Stimulated activated CD4-positive, alpha-beta T cell treated with anti-CD3 and anti-CD28 coated beads, Interleukin-2, amount 100 ng/mL, for 24 hours (primary cell): ENCODE measurements around the gene TNFSF15.

ENCODE experiments used
- DNase-seq, 2 donors: peaks; one replicate each; pipeline ENCODE4 v3.0.0-alpha.2; 2020

Gene TNFSF15

DNA sequence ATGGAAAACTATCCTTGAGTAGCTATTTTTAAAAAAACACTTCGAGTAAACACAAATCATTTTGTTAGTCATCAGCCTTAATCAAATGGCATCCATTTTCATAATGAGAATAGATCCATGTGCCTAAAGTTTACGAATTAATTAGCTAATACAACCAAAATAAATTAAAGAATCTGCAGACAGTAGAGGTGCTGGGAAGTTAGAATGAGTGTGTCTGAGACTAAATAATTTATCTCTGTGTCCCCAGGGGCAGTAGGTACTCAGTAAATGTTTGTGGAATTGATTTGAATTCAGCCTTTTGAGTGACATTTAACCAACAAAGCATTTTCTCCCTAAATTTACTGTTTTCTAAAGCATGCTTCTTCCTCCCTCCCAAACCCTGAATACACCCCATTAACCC lies 18.6 kb downstream of the TNFSF15 start:
- no peak for DNase-seq

DNA sequence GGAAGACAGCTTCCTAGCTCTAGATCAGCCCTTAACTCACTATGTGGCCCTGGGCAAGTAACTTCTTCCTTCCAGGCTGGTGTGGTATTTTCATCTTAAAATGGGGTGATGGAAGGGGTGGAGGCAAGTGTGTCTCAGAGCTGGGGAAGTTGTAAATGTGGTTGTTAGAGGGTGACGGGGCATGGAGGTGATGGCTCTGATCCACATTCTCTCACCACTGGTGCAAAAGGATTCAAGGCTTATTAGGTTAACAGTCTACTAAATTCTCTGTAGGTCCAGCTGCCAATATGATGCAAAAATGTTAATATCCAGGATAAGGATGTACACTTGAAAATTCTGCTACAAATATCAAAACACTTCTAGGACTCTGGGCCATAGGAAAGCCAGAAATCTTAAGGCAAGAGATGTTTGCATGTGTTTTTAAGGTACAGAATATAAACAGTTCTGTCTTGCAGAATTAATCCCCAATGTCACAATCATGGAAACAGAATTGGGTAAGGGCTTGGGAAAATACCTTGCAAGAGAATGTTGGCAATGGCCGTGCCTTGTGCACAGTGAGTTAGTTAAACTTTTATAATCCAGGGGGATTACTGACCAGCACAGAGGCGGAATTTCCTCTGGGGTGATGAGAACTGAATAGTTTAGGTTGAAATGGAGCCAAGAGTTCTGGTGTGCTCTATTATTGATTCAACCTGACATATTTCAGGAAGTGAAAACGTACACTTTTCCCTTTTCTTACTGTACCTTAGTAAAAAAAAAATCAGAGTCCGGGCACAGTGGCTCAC lies 19.8 kb downstream of the TNFSF15 start:
- DNase-seq: no peak

DNA sequence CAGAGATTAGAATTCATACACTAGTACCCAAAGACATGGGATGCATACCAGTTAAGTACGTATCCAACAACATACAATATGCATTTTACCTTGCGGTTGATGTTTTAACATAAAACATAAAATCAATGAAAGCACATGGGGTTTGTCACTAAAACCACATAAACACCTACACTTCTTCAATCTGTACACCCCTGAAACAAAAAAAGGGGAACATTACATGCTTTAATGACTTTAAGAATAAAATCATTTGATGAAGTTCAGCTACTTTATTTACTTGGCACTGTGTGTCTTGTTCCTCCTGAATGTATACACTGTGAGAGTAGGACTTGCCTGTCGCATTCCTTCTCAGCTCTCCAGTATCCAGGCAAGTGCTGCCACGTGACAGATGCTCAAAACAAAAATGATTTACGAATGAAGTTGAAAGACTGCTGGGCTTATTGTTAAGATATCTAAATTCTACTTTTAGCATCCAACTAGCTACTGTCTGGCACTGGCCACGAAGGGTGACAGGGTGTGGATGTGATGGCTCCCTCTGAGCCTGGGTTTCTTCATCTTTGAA lies 21.0 kb downstream of the TNFSF15 start:
- no peak for DNase-seq

DNA sequence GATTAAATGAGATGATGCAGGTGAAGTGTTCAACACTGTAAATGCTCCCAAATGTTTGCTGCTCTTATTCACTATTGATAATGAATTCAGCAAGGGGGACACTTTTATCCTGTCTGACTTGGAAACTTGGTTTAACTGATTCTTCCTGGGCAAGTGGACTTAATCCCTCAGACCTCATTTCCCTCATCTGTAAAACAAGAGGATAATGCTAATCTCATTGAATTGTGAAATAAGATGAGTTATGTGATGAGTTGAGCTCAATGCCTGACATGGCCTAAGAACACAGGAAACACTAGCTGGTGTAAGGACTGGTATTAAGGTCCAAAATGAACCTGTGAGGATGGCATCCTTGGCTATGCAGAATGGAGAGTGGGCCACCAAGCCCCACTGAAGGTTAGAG lies 23.3 kb downstream of the TNFSF15 start:
- no peak for DNase-seq

DNA sequence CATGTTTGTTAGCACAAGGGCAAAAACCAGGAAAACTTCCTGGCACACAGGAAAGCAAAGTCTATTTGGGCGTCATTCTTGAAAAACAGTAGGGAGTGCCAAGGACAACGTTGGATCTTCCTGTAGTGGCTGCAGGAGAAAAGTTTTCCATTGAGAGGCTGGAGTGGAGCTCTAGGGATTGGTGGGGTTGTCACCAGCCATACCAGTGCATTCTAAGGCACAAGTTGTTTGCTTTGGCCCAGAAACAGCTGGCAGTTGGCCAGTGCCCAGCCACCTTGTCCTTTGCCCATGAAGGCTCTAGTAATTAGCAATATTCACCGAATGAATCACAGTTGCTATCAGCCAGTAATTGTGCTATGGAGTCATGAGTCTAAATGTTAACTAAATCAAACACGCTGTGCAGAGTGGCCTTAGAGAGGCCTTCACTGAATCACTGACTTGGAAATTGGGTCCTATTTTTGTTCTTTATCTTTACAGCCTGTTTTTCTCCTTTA lies 26.4 kb downstream of the TNFSF15 start:
- no peak for DNase-seq

DNA sequence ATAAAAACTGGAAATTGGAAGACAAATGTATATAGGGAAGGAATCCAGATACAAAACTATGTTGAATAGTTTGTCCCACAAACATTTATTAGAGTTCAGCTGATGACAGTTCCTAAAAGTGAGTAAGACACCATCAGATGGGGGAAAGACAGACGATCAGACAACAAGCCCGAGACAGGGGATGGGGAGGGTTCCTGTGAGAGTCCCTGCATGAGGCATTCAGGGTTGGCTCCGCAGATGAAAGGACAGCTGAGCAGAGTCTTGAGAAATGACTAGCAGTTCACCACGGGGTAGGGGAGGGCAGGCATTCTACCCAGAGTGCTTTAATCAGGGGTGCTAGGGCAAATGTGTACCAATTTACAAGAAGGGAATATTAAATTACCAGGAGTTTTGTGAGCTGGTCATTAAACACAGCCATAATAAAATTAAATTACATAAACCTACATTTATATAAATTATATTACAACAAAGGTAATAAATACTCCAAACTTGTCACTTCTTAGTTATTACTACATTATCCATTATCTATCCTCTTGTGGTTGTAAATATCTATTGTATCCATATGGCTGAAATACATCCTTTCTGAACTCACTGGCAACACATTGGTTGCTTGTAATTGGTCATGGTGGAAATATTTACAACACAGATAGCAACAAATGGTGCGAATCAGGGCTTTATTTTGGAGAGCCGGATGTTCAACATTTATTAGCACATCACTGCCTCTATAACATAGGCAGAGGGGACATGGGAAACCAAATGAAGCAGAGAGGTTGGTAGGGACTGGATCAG lies 27.8 kb downstream of the TNFSF15 start:
- peak; percentile 29 to 49 for DNase-seq

DNA sequence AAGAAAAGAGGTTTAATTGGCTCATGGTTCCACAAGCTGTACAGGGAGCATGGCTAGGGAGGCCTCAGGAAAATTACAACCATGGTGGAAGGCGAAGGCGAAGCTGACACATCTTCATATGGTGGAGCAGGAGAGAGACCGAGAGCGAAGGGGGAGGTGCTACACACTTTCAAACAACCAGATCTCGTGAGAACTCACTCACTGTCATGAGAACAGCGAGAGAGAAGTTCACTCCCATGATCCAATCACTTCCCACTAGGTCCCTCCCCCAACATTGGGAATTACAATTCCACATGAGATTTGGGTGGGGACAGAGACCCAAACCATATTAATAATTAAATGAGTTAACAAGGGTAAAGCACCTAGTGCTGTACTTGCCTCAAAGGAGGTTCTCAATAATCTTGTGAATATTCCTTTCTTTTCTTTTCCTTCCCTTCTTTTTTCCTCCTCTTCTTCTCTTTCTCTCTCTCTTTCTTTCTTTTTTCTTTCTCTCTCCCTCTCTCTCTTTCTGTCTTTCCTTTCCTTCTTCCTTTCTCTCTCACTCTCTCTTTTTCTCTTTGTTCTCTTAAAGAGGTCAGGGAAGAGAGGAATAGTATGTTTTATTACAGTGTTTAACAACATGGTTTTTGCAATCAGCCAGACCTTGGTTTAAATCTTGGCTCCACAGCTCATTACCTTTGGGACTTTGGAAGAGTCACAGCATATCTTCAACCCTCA lies 29.0 kb downstream of the TNFSF15 start:
- DNase-seq: no peak

DNA sequence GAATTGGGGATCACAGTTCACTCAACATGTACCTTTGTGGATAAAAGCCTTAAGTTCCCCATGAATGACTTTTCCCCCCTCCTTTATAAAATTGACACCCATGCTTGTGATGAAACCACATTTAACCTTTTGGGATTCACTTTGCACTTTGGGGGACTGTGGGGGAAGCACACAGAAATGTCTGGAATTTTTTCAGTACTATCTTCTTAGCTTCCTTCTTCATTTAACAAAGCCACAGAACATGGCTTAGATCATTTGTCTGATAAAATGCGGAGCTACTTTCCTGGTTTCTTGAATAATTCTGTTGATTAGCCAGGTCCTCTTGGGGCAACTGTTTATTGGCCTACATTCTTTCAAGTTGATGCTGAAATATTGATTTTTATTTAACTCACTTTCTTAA lies 29.9 kb downstream of the TNFSF15 start:
- no peak for DNase-seq

DNA sequence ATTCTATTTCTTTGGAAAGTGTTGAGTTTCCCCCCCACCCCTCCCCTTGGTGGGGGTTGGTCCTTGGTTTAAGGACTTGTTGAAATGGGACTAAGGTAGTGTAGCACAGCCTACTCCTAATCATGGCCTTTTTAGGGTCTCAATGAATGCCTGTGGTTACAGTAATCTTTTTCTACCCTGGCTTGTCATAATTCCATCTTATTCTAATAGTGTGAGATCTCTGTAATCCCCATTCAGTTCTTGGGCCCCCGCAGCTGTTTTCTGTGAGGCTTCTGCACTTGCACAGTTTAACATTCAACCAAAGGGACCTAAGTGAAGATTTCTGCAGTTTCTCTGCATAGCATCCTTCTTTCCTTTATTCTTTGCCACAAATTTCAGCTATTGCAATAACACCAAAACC lies 30.7 kb downstream of the TNFSF15 start:
- no peak for DNase-seq

DNA sequence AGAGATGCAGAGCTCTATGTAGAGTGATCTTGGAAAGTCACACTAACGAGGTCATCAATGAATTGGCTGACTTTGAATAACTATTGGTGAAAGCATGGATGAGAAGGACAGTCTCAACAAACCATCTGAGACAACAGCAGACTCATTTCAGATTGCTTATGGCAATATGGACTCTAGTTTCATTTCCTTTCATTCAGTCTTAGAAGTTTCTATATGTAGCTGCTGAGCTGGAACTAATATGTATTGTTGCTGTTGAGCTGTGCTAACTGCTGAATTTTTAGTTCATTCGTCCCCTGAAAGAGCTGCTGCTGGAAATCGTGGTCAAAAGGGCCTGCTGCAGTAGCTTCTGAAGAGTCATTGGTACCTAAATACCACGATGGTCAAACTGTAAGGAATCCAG lies 31.3 kb downstream of the TNFSF15 start:
- DNase-seq: no peak

DNA sequence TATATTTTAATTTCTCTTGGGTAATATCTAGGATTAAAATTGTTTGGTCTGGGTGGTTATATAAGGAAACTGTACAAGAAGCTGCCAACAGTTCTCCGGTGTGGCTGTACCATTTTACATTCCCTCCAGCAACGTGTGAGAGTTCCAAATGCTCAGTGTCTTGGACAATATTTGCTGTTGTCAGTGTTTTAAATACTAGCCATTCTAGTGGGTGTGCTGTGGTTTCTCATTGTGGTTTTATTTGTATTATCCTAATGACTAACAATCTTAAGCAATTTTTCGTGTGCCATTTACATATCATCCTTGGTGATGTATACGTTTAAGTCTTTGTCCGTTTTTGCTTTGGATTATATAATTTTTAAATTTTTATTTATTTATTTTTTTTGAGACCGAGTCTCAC lies 34.0 kb downstream of the TNFSF15 start:
- no peak for DNase-seq

DNA sequence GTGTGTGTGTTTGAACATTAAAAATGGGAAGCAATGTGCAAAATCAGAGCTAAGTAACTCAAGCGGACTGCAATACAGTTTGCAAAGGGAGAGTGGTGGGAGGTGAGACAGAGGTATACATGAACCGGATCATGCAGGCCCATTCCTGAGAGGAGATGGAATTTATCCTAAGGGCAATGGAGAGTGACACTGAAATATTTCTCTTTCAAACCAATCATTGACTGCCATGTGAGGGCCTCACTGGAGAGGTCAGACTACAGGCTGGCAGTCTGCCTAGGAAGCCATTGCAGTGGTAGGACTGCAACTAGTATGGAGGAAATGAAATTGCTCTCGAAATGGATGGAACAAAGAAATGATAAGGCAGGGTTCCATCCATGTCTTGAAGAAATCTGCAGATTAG lies 34.8 kb downstream of the TNFSF15 start:
- DNase-seq: no peak

DNA sequence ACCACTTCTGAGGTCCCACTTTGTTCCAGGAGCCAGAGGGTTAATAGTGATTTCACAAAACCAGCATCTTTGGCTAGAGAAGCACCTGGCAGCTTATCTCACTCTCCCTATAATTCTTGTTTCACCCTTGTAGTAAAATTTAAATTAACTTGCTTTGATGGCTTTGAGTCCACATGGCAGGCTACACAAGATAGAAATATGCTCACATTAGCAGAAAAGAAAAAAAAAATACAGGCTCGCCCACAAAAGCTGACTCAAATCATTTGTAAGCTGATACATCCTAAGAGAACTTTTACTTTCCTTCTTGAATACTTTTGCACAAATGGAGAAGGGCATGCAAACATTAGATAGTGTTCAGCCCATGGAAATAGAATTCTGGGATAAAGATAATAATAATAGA lies 36.2 kb downstream of the TNFSF15 start:
- DNase-seq: no peak

DNA sequence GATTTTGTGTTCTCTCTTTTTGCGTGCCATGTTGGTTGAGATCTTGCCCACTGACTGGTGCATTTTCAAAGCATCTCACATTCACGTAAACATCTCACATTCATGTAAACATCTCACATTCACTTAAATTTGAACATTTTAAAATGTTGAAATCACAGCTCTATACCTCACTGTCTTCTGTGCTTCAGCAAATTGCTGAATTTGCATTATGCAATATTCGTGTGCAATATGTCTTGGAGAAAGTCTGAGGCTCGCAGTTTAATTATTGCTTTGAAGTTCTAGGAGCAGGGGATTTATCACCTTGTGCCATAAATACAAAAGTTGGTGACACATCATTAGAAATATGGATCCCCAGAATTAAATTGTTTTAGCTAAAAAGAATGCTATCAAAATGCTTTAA lies 42.6 kb downstream of the TNFSF15 start:
- no peak for DNase-seq

DNA sequence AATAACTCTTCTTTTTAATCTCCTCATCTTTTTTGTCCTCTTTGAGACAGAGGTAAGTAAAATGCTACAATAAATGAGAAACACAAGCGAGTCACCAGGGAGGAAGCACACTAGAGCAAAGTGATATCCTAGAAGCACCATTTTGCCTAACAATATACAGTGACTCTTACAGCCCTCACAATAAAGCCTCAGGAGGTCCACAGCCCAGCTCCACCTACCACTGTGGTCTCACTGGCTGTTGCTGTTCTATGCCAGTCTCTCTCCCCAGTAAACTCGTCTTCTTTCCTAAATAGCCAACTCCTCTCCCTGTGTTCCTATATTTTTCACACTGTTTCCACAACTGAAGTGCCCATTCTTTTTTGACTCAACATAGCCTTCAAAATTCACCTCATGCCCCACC lies 44.3 kb downstream of the TNFSF15 start:
- no peak for DNase-seq

DNA sequence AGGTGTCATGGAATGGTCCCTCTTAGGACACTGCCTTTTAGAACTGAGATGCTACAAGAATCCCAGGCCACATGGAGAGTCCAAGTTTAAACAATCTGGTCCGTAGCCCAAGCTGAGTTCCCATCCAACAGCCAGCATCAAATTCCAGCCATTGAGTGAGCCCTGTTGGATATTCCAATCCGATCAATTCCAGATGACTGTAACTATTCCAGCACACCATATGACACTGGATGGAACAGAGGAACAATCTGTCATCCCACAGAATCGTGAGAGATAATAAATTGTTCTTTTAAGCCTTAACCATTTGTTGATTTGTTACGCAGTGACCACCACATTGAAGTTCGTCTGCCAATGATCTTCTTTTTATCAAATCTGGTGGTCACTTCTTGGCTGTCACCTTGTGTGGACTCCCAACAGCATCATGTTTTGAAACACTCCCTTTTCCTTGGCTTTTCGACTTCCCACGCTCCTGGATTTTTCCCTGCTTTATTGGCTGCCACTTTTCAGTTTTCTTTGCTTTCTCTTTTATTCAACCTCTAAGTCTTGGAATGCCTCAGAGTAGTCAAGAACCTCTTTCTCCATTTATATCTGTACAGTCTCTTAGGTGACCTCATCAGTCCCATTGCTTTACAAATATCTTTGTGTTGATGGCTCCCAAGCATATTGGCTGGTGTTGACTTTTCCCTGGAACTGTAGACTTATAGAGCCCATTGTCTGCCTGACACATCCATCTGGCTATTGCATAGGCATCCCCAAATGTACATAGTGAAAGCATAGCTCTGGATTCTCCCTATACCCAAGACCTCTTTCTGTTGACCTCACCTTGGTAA lies 46.1 kb downstream of the TNFSF15 start:
- no peak for DNase-seq

DNA sequence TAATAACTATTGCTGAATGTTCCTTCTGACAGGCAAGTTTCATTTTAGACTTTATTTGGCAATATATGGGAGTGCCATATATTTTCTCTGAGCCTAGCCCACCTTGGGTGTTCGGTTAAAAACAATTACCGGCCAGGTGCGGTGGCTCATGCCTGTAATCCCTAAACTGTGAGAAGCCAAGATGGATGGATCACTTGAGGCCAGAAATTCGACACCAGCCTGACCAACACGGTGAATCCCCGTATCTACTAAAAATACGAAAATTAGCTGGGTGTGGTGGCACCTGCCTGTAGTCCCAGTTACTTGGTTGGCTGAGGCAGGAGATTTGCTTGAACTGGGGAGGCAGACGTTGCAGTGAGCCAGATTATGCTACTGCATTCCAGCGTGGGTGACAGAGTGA lies 47.9 kb downstream of the TNFSF15 start:
- no peak for DNase-seq

DNA sequence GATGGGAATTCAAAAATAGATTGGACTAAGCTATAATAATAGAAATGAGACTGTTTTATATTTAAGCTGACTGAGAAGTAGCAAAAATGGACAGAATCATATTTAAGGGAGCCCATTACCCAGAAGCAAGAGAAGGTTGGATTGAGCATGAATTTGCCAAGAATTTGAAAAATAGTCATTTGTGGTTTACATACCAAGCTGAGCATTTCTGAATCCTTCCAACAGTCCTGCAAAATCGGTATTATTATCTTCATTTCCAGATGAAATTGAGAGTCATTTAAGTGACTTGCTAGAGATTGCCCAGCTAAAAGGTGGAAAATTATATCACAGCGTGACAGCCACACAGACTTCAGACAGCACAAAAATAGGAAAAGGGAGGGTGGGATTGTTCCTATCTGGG lies 48.4 kb downstream of the TNFSF15 start:
- no peak for DNase-seq

DNA sequence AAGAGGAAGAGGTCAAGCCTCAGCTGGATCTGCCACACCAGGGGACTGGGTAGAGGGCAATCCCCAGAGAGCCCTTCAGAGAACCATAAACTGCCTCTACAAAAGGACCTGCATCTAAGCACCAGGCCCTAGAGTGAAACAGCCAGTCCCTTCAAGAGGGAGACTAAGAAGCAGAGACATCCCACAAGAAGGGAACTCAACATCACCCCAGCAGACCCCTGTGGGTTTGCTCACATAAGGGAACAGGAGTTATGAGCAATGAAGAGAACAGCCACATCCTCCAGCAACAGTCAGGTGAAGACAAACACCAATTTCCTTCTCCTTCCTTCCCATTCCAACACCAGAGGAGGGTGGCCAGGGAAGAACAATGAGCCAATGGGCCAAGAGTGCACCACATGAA lies 48.9 kb downstream of the TNFSF15 start:
- no peak for DNase-seq

DNA sequence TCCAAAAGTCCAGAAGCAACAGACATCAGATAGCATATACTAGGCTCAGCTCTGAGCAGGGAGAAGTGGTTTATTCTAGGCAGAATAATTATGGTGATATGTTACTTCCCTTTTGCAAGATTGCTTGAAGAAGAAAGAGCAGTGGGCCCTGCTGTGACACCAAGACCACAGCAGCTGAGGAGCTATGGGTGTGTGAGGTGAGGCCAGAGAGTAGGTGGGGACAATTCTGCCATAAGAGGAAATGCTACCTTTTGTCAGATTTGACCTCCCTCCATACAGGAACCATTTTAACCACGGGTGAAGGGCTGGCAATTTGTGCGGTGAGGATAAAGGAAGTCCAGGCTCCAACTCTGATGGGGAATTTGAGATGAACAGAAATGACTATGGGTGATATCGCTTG lies 51.3 kb downstream of the TNFSF15 start:
- DNase-seq: no peak

DNA sequence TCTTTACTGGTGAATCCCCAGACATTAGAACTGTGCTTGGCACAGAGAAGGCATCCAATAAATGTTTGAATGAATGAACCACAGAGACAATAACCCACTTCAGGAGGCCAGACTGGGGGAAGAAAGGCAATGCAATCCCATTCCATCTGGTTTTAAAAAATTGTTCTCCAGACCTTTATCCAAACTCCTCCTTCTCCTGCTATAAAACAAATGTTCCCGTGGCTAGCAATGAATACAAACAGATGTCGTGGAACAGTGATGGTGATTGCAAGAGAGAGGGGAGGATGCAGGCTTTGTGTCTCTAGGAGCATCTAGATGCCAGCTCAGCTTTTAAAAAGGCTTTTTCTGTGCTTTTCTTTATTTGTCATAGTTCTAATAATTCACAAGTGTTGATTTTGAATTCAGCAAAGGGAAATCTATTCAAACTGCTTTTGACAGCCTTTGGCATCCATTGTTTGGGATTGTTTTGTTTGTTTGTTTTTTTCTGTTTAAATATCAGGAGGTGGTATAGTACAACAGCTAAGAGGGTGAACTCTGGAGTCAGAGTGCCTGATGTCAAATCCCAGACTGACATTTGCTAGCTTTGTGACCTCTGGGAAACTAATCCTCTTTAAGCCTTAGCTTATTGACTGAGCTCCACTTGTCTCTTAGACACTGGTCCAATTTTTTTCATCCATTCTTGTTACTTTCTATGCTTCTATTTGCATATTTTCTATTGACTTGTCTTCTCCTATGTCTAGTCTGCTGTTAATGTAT lies 59.1 kb downstream of the TNFSF15 start:
- no peak for DNase-seq
